ENCODE results near the gene DDHD1. TPM values are rescaled to one million over a fixed set of nuclear protein-coding genes. Genes with fewer than 3 reads are reported as not detected.

The DDHD1 gene
- total RNA-seq, 1 donor from 2014 or later: 7.0 TPM

GRCh38 chr14:53047307-53048069, 105.6 kb downstream of the DDHD1 start:
- H3K27me3 ChIP-seq (ENCODE audit: control insufficient read depth, insufficient read depth, low read length): no peaks in the 10 kb centered on the region
- no peak for DNase-seq (ENCODE audit: low read depth)
- TF ChIP-seq CTCF (IDR thresholded peaks at IDR 0.05; ENCODE audit: insufficient read depth, low read length, poor library complexity, severe bottlenecking): no peak
- no peak overlapping the region for H3K4me3 ChIP-seq (ENCODE audit: low read depth, low read length)
- H3K36me3 ChIP-seq (ENCODE audit: control insufficient read depth, insufficient read depth, low read length): no peaks in the 10 kb centered on the region

DNA sequence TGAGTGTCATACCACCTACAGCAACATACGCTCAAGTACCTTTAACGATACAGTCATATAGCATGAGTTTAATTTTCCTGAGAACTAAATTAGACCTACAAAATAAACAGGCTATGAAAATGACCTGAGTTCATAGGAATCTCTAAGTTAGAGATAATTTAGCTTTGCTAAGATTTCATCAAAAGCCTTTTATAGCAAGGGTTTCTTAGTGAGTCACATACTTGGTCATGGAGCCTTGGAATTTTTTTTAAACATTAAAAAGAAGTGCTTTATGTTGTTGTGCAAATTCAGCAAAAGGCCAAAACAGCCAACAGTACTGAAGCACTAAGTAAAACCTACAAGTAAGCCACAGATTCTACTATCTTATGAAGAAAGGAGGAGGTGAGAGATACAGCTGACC, 108.6 kb downstream of the DDHD1 start:
- no peak for DNase-seq (ENCODE audit: low read depth)
- Histone ChIP-seq H3K4me3 (ENCODE audit: low read depth, low read length) (no peak overlapping the region), H3K36me3 (ENCODE audit: control insufficient read depth, insufficient read depth, low read length) (peaks cover 1% of the 10 kb centered on the region), H3K27me3 (ENCODE audit: control insufficient read depth, insufficient read depth, low read length) (no peaks in the 10 kb centered on the region)
- no peak for TF ChIP-seq CTCF (IDR thresholded peaks at IDR 0.05; ENCODE audit: insufficient read depth, low read length, poor library complexity, severe bottlenecking)

- DNase-seq (ENCODE audit: low read depth): no peak
- no peak overlapping the region for H3K4me3 ChIP-seq (ENCODE audit: low read depth, low read length)
- no peaks in the 10 kb centered on the region for H3K27me3 ChIP-seq (ENCODE audit: control insufficient read depth, insufficient read depth, low read length)
- TF ChIP-seq CTCF (IDR thresholded peaks at IDR 0.05; ENCODE audit: insufficient read depth, low read length, poor library complexity, severe bottlenecking): no peak
- H3K36me3 ChIP-seq (ENCODE audit: control insufficient read depth, insufficient read depth, low read length): peaks cover 1% of the 10 kb centered on the region
Measured at GRCh38 chr14:53043027-53043581, 110.0 kb downstream of the DDHD1 start.

- no peak for DNase-seq (ENCODE audit: low read depth)
- TF ChIP-seq CTCF (IDR thresholded peaks at IDR 0.05; ENCODE audit: insufficient read depth, low read length, poor library complexity, severe bottlenecking): no peak
Measured at GRCh38 chr14:53042480-53042879, 110.6 kb downstream of the DDHD1 start.

GRCh38 chr14:53041067-53041466, 112.1 kb downstream of the DDHD1 start:
- Histone ChIP-seq H3K27me3 (ENCODE audit: control insufficient read depth, insufficient read depth, low read length) (no peaks in the 10 kb centered on the region), H3K36me3 (ENCODE audit: control insufficient read depth, insufficient read depth, low read length) (peaks cover 1% of the 10 kb centered on the region), H3K4me3 (ENCODE audit: low read depth, low read length) (no peak overlapping the region)
- no peak for DNase-seq (ENCODE audit: low read depth)
- TF ChIP-seq CTCF (IDR thresholded peaks at IDR 0.05; ENCODE audit: insufficient read depth, low read length, poor library complexity, severe bottlenecking): no peak

More at GRCh38 chr14:53042480-53042879, 110.6 kb downstream of the DDHD1 start:
- Histone ChIP-seq H3K4me3 (ENCODE audit: low read depth, low read length) (no peak overlapping the region), H3K27me3 (ENCODE audit: control insufficient read depth, insufficient read depth, low read length) (no peaks in the 10 kb centered on the region), H3K36me3 (ENCODE audit: control insufficient read depth, insufficient read depth, low read length) (peaks cover 1% of the 10 kb centered on the region)

Data from kidney epithelial cell (primary cell).